A673 (cell line): ENCODE measurements around the gene RPS19.

ENCODE experiments used
- EZH2 ChIP-seq: fragments of 200-600 bp; sonication (generic); IDR thresholded peaks from 2 replicates; pipeline ENCODE4 v1.6.1; 2017; ENCODE audit warnings: borderline replicate concordance, low read depth, mild to moderate bottlenecking, mixed read lengths, antibody characterized with exemption, low read length; ENCODE audit not compliant: poor library complexity, severe bottlenecking
- TF ChIP-seq, protein P1 (sequence below): fragments of 300-800, 200-600 bp; sonication (generic); conservative IDR thresholded peaks from 2 replicates; pipeline ENCODE4 v1.5.1; 2017; ENCODE audit warnings: low read depth, mild to moderate bottlenecking, antibody characterized with exemption, low read length, moderate library complexity, mixed read lengths

DNA sequence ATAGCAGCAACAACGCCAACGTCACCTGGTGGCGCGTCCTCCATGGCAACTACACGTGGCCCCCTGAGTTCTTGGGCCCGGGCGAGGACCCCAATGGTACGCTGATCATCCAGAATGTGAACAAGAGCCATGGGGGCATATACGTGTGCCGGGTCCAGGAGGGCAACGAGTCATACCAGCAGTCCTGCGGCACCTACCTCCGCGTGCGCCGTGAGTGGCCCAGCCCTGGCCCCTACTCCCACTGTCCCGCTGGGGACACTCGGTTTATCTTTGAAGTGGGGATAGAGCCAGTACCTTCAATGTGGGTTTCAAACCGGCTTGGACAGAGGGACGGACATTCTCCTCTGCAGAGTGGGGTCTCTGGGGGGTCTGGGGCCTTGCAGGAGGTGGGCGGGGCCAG lies 19.0 kb downstream of the RPS19 start:
- TF ChIP-seq, protein P1, sequence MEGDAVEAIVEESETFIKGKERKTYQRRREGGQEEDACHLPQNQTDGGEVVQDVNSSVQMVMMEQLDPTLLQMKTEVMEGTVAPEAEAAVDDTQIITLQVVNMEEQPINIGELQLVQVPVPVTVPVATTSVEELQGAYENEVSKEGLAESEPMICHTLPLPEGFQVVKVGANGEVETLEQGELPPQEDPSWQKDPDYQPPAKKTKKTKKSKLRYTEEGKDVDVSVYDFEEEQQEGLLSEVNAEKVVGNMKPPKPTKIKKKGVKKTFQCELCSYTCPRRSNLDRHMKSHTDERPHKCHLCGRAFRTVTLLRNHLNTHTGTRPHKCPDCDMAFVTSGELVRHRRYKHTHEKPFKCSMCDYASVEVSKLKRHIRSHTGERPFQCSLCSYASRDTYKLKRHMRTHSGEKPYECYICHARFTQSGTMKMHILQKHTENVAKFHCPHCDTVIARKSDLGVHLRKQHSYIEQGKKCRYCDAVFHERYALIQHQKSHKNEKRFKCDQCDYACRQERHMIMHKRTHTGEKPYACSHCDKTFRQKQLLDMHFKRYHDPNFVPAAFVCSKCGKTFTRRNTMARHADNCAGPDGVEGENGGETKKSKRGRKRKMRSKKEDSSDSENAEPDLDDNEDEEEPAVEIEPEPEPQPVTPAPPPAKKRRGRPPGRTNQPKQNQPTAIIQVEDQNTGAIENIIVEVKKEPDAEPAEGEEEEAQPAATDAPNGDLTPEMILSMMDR, result no peak
- TF ChIP-seq EZH2, result no peak
